ENCODE data around the gene LRRC7.

The LRRC7 gene

GRCh38 chr1:70091811-70092210, 524.1 kb downstream of the LRRC7 start:
- no peak overlapping the region for H3K4me2 ChIP-seq (ENCODE audit: low read length)
- H3K4me3 ChIP-seq (ENCODE audit: low read depth, low read length, poor library complexity, severe bottlenecking): no peak overlapping the region
- no peaks in the 10 kb centered on the region for H3K79me2 ChIP-seq (ENCODE audit: insufficient read depth, low read length)
- H3K36me3 ChIP-seq (ENCODE audit: insufficient read depth, low read length): no peaks in the 10 kb centered on the region
- H3K27me3 ChIP-seq (ENCODE audit: insufficient read depth, low read length): no peaks in the 10 kb centered on the region
- H3F3A ChIP-seq (ENCODE audit: insufficient read depth, low read length): no peaks in the 10 kb centered on the region
- no peaks in the 10 kb centered on the region for H4K20me1 ChIP-seq (ENCODE audit: insufficient read depth, low read length)
- no peaks in the 10 kb centered on the region for H3K9me3 ChIP-seq (ENCODE audit: low read length)
- TF ChIP-seq EZH2 (IDR thresholded peaks at IDR 0.05; ENCODE audit: borderline replicate concordance, low read length): no peak
- TF ChIP-seq, protein P1, sequence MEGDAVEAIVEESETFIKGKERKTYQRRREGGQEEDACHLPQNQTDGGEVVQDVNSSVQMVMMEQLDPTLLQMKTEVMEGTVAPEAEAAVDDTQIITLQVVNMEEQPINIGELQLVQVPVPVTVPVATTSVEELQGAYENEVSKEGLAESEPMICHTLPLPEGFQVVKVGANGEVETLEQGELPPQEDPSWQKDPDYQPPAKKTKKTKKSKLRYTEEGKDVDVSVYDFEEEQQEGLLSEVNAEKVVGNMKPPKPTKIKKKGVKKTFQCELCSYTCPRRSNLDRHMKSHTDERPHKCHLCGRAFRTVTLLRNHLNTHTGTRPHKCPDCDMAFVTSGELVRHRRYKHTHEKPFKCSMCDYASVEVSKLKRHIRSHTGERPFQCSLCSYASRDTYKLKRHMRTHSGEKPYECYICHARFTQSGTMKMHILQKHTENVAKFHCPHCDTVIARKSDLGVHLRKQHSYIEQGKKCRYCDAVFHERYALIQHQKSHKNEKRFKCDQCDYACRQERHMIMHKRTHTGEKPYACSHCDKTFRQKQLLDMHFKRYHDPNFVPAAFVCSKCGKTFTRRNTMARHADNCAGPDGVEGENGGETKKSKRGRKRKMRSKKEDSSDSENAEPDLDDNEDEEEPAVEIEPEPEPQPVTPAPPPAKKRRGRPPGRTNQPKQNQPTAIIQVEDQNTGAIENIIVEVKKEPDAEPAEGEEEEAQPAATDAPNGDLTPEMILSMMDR (IDR thresholded peaks at IDR 0.05; ENCODE audit: low read length): no peak
- no peaks in the 10 kb centered on the region for H3K4me1 ChIP-seq (ENCODE audit: insufficient read depth, low read length, severe bottlenecking)
- no peak overlapping the region for H2AFZ ChIP-seq (ENCODE audit: low read length)
- H3K9me2 ChIP-seq (ENCODE audit: low read depth, low read length): no peaks in the 10 kb centered on the region
- H3K9ac ChIP-seq (ENCODE audit: low read length): no peak overlapping the region
- H3K27ac ChIP-seq (ENCODE audit: low read depth, low read length, poor library complexity, severe bottlenecking): no peak overlapping the region

DNA sequence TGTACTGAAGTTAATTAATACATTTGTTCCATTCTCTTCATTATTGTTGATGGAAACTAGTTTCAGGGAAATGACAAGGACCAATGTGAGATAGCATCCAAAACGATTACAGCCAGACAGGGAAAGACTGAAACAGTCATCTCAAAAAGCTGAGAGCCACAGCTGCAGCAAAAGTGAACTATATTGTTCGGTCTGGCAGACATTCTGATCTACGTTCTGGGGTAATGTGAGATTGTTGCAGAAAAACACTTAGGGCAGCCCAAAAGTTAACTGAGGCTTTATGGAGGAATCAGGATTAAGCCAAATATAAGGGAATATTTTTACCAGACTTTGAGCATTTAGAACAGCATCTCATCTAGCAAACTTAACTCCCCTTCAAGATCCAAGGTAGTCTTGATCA, 524.8 kb downstream of the LRRC7 start:
- H3K9me2 ChIP-seq (ENCODE audit: low read depth, low read length): no peaks in the 10 kb centered on the region
- no peaks in the 10 kb centered on the region for H3K36me3 ChIP-seq (ENCODE audit: insufficient read depth, low read length)
- no peak overlapping the region for H3K27ac ChIP-seq (ENCODE audit: low read depth, low read length, poor library complexity, severe bottlenecking)
- no peak overlapping the region for H3K4me3 ChIP-seq (ENCODE audit: low read depth, low read length, poor library complexity, severe bottlenecking)
- TF ChIP-seq, protein P1 (IDR thresholded peaks at IDR 0.05; ENCODE audit: low read length): no peak
- TF ChIP-seq EZH2 (IDR thresholded peaks at IDR 0.05; ENCODE audit: borderline replicate concordance, low read length): no peak
- no peak overlapping the region for H2AFZ ChIP-seq (ENCODE audit: low read length)
- H4K20me1 ChIP-seq (ENCODE audit: insufficient read depth, low read length): no peaks in the 10 kb centered on the region
- no peaks in the 10 kb centered on the region for H3F3A ChIP-seq (ENCODE audit: insufficient read depth, low read length)
- no peaks in the 10 kb centered on the region for H3K79me2 ChIP-seq (ENCODE audit: insufficient read depth, low read length)
- H3K9me3 ChIP-seq (ENCODE audit: low read length): no peaks in the 10 kb centered on the region
- H3K9ac ChIP-seq (ENCODE audit: low read length): no peak overlapping the region
- H3K27me3 ChIP-seq (ENCODE audit: insufficient read depth, low read length): no peaks in the 10 kb centered on the region
- H3K4me2 ChIP-seq (ENCODE audit: low read length): no peak overlapping the region
- H3K4me1 ChIP-seq (ENCODE audit: insufficient read depth, low read length, severe bottlenecking): no peaks in the 10 kb centered on the region

DNA sequence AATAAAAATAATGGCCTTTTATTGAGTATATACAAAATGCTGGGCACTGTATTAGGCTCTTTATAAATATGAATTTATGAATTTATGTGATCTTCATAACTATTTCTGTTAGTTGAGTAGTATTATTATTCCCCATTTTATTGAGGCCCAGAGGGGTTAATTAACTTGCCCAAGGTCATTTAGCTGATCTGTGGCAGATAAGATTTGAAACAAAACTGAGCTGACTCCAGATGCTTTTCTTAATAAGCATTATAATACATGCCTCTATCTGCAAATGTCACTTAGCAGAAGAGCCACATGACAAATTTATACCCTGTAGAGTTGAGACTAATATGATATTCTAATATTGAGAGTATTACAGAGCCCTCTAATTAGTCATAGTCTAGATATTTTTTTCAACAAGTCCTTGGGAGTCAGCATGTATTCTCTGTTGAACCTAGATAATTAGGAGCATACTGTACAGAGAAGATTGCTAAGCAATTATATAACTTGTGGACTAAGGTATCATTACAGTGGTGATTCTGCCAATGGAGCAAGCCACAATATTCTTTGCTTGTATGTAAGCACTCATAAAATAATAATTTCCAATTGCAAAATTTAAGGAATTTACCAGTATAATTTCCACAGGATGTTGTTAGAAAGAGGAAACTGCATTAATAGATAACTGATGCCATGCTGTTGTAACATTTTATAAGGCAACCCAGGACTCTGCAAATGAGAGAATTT, 525.7 kb downstream of the LRRC7 start:
- H3K9me3 ChIP-seq (ENCODE audit: low read length): no peaks in the 10 kb centered on the region
- no peak overlapping the region for H2AFZ ChIP-seq (ENCODE audit: low read length)
- TF ChIP-seq, protein P1 (IDR thresholded peaks at IDR 0.05; ENCODE audit: low read length): no peak
- no peak for TF ChIP-seq EZH2 (IDR thresholded peaks at IDR 0.05; ENCODE audit: borderline replicate concordance, low read length)
- H3F3A ChIP-seq (ENCODE audit: insufficient read depth, low read length): no peaks in the 10 kb centered on the region
- no peak overlapping the region for H3K27ac ChIP-seq (ENCODE audit: low read depth, low read length, poor library complexity, severe bottlenecking)
- H3K79me2 ChIP-seq (ENCODE audit: insufficient read depth, low read length): no peaks in the 10 kb centered on the region
- no peak overlapping the region for H3K4me2 ChIP-seq (ENCODE audit: low read length)
- H3K36me3 ChIP-seq (ENCODE audit: insufficient read depth, low read length): no peaks in the 10 kb centered on the region
- no peaks in the 10 kb centered on the region for H3K9me2 ChIP-seq (ENCODE audit: low read depth, low read length)
- H3K4me3 ChIP-seq (ENCODE audit: low read depth, low read length, poor library complexity, severe bottlenecking): no peak overlapping the region
- no peaks in the 10 kb centered on the region for H3K27me3 ChIP-seq (ENCODE audit: insufficient read depth, low read length)
- H3K9ac ChIP-seq (ENCODE audit: low read length): no peak overlapping the region
- H3K4me1 ChIP-seq (ENCODE audit: insufficient read depth, low read length, severe bottlenecking): no peaks in the 10 kb centered on the region
- no peaks in the 10 kb centered on the region for H4K20me1 ChIP-seq (ENCODE audit: insufficient read depth, low read length)
